ENCODE data around the gene SFXN3.

- no peak for TF ChIP-seq ZNF138 (CRISPR knock-in tag; conservative IDR thresholded peaks at IDR 0.05)
- TF ChIP-seq, protein P1, sequence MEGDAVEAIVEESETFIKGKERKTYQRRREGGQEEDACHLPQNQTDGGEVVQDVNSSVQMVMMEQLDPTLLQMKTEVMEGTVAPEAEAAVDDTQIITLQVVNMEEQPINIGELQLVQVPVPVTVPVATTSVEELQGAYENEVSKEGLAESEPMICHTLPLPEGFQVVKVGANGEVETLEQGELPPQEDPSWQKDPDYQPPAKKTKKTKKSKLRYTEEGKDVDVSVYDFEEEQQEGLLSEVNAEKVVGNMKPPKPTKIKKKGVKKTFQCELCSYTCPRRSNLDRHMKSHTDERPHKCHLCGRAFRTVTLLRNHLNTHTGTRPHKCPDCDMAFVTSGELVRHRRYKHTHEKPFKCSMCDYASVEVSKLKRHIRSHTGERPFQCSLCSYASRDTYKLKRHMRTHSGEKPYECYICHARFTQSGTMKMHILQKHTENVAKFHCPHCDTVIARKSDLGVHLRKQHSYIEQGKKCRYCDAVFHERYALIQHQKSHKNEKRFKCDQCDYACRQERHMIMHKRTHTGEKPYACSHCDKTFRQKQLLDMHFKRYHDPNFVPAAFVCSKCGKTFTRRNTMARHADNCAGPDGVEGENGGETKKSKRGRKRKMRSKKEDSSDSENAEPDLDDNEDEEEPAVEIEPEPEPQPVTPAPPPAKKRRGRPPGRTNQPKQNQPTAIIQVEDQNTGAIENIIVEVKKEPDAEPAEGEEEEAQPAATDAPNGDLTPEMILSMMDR (IDR thresholded peaks at IDR 0.05), result no peak
- no peak for TF ChIP-seq NFYB (CRISPR knock-in tag; conservative IDR thresholded peaks at IDR 0.05; ENCODE audit: low read depth)
- TF ChIP-seq RELA (CRISPR knock-in tag; IDR thresholded peaks at IDR 0.05; ENCODE audit: borderline replicate concordance), result no peak
- no peak for TF ChIP-seq SP1 (CRISPR knock-in tag; conservative IDR thresholded peaks at IDR 0.05)
- no peak for TF ChIP-seq PRDM15 (CRISPR knock-in tag; IDR thresholded peaks at IDR 0.05)
- no peak for TF ChIP-seq JUN (CRISPR knock-in tag; IDR thresholded peaks at IDR 0.05)
- no peak for TF ChIP-seq TP53 (CRISPR knock-in tag; IDR thresholded peaks at IDR 0.05)
- TF ChIP-seq ARID4B (CRISPR knock-in tag; IDR thresholded peaks at IDR 0.05; ENCODE audit: borderline replicate concordance), result no peak; the same call in 1 of the 2 replicates
Measured at GRCh38 chr10:100987685-100988049, 43.4 kb upstream of the SFXN3 start.

Data from WTC11 (cell line).